ENCODE results near the gene ZRSR2.

- no peak for TF ChIP-seq EZH2 (IDR thresholded peaks at IDR 0.05; ENCODE audit: low read depth, low read length, severe bottlenecking)
- no peak for TF ChIP-seq CTCF (IDR thresholded peaks at IDR 0.05; ENCODE audit: control extremely low read depth in 1 of 3, insufficient read depth in 1 of 3, low read depth in 1 of 3, low read length in 3 of 3)
- TF ChIP-seq JUND (IDR thresholded peaks at IDR 0.05; ENCODE audit: low read length): no peak
- TF ChIP-seq HDAC2 (IDR thresholded peaks at IDR 0.05; ENCODE audit: borderline replicate concordance in 1 of 2, low read depth in 2 of 2, low read length in 2 of 2): no peak
- no peak for TF ChIP-seq RNF2 (IDR thresholded peaks at IDR 0.05; ENCODE audit: borderline replicate concordance, low read depth, low read length, missing control alignments, poor library complexity, severe bottlenecking)
- TF ChIP-seq MAX (IDR thresholded peaks at IDR 0.05): no peak
- TF ChIP-seq TAF1 (IDR thresholded peaks at IDR 0.05; ENCODE audit: low read depth, low read length): no peak
- no peak for TF ChIP-seq CBX5 (IDR thresholded peaks at IDR 0.05; ENCODE audit: low read depth, low read length)
- TF ChIP-seq KDM1A (IDR thresholded peaks at IDR 0.05; ENCODE audit: borderline replicate concordance, low read length): no peak
- TF ChIP-seq TEAD4 (IDR thresholded peaks at IDR 0.05; ENCODE audit: low read depth, low read length): no peak
- no peak for TF ChIP-seq GABPA (IDR thresholded peaks at IDR 0.05; ENCODE audit: borderline replicate concordance, insufficient read depth, low read length)
Measured at GRCh38 chrX:15745179-15745578, 45.1 kb upstream of the ZRSR2 start.

Measured in H1 (cell line).